GM21576 (cell line): ENCODE measurements around the gene UBN2.

Experiments used
- ATAC-seq: cut with Tn5 transposase; IDR thresholded peaks from one replicate; pipeline ENCODE4 v1.9.1; 2021; ENCODE audit warnings: mild to moderate bottlenecking, moderate library complexity; ENCODE audit not compliant: unreplicated experiment

UBN2 gene

DNA sequence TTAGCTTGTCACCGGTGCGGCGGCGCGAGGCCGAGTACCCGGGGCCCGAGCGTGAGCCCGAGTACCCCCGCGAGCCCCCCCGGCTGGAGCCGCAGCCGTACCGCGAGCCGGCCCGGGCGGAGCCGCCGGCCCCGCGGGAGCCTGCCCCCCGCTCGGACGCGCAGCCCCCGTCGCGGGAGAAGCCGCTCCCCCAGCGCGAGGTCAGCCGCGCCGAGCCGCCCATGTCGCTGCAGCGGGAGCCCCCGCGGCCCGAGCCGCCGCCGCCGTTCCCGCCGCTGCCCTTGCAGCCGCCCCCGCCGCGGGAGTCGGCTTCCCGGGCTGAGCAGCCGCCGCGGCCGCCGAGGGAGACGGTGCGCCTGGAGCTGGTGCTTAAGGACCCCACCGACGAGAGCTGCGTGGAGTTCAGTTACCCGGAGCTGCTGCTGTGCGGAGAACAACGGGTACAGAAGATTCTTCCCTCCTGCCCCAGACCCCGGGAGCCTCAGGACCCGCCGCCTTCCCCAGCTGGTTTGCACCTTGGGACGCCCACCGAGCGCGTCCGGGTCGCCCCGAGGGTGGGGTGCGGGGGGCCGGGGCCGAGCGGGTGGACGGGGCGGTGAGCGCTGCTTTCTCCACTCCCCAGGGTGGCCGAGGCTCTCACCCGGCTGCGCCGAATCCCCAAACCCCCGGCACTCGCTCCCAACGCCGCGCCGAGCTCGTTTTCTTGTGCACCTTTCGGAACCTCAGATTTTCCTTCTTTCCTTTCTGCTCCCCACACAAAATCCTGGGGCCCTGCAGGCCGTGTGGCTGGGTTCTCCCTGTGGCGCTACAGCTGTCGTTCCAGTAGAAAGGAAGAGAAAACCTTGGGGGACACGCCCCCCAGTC, 708 bp downstream of the UBN2 start:
- ATAC-seq: peak; percentile 20

DNA sequence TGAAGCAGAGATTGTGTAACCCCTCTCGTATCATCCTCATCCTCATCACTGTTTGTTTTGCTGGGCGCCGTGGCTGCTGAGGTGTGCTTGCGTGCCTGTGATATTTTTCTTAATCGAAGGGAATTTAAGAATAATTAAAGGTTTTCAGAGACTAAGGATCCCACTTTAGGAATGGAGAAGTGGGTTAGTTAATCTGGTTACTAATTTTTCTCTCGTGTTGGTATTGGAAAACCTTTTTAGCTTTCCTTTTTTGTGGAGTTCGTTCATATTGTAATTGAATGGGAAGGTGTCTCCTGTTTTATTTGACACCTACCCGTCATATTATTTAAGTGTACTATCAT, 1.3 kb downstream of the UBN2 start:
- ATAC-seq: peak; percentile 8

DNA sequence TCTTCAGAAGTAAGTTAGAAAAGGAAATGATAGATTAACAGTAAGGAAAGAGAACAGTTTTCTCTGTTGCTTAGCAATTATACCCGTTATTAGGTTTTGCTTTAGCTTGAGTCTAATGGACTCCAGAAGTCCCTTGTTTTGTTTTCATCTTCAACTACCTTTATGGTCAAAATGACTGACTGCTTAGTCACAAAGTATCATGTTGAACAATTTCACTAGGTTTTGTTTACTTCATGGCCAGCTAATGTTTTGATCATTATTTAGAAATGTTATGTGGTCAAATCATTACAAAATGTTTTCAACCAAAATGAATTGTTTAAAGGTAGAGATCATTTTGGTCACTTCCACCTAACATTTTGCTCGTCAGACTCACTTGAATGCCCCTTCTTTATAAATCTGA, 1.9 kb downstream of the UBN2 start:
- ATAC-seq: no peak

DNA sequence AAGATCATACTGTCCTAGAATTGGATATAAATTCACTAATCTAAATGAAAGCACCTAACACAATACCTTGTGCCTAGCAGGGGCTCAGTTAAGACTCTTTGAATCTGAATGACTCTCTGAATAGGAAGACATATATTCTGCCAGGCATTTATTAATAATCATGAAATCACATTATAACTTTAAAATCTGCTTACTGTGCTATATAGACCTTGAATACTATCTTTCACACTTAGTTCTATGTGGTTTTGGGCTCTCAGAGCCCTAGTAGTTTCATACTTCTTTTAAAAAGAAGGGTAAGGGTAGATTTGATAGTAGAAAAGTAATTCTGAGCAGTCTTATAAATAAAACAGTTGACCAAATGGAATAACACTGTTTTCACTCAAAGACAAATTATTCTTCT, 10.2 kb downstream of the UBN2 start:
- ATAC-seq: no peak

DNA sequence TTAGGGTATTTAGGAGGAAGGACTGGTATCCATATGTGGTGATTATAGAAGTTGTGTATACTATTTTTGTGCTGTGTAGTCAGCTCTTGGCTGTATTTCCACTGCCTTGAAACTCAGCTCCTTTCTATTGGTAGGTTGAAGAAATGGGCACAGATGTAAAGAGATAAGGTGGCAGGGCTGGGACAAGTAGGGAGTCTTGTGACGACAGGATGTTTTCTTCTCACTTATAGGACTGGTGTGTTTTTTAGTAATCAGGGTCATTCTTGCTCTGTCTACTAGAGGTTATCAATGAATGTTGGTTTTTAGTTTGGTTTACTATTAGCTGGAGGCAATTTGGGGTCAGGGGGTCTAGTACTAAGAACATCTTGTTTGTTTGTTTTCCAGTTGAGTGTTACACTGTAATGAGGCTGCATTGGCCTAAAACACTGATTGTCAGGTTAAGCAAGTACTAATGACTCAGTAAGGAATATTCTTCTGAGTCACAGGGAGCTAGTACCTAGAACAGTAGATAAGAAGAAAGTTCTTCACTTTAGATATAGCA, 11.8 kb downstream of the UBN2 start:
- ATAC-seq: no peak

DNA sequence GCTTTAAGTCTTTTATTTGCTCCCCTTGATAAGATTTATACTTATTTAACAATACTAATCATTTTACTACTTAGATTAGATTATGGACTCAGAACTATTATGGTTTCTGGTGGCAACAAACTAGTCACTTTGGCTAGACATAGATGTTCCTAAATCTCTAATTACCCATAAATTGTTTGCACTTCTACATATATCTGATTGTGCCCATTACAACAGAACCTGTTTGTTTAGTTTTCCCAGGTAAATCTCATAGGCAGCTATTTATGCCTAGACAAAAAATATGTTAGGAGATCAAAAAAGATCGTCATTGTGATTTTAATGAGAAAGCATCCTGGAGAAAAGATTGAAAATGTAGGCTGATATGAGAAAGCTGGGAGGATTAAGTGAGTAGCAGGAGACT, 14.4 kb downstream of the UBN2 start:
- no peak for ATAC-seq

DNA sequence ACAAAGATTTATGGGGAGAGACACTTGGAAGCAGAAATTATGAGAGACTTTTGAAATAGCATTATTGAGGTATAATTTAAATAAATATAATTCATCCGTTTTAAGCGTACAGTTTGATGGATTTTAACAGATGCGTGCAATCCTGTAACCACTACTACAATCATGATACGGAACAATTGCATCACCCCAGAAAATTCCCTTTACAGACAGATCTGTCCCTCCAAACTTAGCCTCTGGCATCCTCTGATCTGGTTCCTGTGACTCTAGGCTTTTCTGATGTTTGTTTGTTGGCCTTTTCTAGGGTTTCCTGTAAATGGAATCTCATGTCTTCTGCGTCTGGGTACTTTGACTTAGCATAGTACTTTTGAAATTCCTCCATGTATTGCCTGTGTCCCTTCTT, 15.5 kb downstream of the UBN2 start:
- no peak for ATAC-seq

DNA sequence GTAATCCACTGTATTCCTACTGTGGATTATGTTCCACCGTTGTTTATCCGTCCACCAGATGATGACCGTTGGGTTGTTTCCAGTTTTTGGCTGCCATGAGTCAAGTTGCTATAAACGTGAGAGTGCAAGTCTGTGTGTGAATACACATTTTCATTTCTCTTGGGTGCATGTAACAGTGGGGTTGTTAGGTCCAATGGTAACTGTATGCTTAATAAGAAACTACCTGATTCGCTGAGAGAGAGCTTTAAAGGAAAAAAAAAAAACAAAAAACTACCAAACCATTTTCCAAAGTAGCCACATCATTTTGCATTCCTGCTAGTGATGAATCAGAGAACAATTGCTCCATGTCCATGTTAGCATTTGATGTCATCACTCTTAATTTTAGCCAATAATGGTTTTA, 15.9 kb downstream of the UBN2 start:
- no peak for ATAC-seq

DNA sequence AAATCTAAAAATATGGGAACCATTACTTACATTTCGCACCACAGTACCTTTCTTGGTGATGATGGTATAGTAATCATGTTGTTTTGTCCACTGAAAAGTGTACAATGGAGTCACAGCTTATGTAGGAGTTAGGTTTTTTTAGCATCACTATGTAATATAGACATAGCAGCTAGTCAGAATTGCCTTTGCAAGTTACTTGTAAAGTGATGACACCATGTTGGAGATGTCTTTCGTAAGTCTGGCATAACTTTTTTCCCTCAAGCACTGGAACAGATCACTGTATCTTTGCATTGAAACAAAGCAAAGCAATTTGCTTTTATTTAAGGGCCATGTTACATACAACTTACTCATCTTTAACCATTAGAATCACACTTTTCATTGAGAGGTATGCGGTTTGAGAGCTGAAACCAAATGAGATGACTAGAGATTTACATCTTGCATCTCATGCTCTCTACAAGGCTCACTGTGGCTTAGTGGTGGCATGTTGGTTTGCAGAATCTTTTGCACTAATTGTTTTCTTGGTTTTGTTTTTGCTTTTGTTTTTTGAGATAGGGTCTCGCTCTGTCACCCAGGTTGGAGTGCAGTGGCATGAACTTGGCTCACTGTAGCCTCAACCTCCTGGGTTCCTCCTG, 18.3 kb downstream of the UBN2 start:
- ATAC-seq: no peak

DNA sequence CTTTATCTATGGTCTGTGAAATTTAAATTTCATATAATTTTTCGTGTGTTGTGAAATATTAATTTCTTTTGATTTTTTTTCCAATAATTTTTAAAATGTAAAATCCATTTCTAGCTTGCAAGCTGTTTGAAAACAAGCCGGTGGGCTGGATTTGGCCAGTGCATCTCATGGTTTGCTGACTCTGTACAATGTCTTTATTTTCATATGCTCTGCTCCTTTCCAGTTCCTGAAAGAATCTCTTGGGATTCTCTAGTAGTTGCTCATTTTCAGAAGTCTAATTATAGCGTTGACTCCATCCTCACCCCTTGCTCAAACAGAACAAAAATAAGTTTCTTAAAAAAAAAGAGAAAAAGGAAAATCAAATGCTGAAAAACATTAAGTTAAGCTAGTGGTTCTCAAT, 21.4 kb downstream of the UBN2 start:
- ATAC-seq: no peak

DNA sequence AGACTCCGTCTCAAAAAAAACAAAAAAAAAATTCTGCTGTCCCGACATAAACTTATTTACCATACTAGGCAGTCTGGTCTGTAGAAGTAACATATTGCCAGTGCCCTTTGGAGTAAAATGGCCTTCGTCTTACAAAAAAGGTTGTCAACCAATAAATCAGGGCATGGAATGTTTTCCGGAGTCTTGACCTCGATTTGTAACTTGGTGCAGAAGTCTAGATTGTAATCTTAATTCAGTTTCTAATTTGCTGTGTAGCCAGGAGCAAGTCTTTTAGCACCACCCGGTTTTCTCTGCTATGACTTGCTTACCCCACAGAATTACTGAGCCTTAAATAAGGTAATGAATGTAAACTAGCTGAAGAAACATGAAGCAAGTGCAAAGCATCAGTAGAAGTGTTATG, 23.2 kb downstream of the UBN2 start:
- ATAC-seq: no peak

DNA sequence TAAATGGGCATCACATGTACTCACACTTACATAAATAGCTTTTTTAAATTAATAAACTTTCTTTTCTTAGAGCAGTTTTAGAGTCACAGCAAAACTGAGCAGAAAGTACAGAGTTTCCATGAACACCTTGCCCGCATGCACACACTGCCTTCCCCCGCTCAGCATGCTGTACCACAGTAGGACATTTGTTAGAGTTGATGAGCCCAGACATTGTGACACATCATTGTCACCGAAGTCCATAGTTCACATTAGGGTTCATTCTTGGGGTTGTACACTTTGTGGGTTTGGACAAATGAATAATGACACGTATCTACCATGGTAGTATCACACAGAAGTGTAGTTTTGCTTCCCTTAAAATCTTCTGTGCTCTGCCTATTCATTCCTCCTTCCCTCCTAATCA, 23.7 kb downstream of the UBN2 start:
- no peak for ATAC-seq

DNA sequence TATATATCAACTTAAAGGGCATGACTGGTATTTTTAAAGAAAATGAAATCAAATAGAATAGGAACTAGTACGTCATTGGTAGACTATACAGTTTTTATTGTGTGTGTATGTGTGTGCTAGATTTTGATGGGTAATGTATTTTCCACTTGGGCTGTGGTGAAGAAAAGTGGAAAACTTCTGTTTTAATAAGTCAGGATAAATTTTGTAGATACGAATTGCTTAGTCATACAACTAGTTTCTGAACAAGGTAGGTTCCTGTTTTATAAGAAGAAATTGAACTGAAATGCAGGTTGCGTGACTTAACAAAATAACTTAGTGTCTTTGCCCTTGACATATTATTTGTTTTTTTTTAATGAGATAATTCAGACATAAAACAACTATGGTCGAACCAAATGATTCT, 24.3 kb downstream of the UBN2 start:
- no peak for ATAC-seq

DNA sequence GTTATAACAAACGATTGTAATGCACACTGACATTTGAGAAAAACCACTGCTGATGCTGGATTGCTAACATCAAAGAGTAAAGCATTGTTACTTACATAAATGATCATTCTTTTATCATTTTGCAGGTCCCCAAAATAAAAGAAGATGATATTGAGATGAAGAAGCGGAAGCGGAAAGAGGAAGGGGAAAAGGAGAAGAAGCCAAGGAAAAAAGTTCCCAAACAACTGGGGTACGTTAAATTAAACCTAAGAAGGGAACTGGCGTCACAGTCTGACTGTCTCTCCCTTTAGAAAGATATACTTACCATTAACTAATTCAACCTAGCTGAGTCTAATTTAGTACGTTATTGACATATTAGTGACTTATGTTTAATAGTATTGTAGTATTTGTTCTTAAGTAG, 28.1 kb downstream of the UBN2 start:
- no peak for ATAC-seq

DNA sequence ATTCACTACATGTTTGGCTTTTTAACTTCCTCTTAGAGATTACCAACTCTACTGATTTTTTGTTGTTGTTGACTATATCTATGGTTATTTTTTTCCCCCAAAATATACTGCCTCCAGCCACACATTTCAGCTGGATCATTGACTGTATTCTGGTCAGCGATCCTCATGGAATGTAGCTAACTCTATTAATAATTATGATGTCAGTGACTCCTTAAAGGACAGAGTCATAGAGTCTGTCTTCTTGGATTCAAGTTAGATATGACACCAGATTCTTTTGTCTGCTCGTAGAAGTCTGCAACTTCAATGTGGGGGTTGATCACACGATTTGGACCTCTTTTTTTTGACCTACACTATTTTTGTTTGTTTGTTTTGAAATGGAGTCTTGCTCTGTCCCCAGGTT, 33.2 kb downstream of the UBN2 start:
- no peak for ATAC-seq

DNA sequence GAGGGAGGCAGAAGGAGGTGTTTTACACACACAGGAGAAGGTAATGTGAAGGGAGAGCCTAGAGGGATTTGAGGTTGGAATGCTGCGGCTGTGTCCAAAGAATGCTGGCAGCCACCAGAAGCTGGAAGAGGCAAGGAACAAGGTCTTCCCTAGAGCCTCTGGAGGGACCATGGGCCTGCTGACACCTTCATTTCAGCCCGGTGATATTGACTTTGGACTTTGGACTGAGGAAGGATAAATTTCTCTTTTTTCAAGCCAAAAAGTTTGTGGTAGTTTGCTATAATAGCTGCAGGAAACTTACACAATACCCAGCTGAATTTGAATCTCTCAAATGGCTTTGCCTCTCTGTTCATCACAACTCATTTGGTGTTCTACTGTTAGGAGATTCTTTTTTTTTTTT, 34.6 kb downstream of the UBN2 start:
- no peak for ATAC-seq

DNA sequence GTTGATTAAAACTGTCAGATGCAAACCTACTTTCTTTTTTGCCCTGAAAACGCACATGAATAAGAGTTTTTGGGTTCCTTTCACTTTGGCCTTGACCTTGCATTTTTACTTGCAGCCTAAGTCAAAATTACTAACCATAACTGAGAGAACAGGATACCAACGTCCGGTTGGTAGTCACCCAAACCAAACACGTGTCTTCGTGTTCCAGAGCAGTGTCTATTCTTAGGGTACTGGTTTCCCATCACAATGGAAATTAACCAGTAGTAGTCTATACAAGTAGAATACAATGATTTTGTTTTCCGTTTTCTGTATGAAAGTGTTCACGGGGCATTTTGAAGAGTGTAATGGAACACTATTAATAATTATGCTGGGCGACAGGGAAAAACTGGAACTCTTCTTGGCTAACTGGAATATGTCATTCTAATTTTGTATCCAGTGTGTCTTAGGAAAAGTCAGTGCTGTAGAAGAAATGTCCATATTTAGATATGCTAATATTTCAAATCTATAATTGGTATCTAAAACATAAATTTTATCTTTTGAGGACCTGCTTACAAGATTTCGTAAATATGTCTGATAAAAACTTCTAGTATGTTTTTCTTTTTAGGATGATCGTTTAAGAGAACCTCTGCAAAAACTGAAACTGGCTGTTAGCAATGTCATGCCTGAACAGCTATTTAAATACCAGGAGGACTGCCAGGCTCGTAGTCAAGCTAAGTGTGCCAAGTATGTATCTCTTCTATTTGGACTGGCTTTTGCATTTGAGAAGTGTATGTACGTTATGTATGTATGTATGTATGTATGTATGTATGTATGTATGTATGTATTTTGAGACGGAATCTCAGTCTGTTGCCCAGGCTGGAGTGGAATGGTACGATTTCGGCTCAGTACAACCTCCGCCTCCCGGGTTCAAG, 40.9 kb downstream of the UBN2 start:
- no peak for ATAC-seq

DNA sequence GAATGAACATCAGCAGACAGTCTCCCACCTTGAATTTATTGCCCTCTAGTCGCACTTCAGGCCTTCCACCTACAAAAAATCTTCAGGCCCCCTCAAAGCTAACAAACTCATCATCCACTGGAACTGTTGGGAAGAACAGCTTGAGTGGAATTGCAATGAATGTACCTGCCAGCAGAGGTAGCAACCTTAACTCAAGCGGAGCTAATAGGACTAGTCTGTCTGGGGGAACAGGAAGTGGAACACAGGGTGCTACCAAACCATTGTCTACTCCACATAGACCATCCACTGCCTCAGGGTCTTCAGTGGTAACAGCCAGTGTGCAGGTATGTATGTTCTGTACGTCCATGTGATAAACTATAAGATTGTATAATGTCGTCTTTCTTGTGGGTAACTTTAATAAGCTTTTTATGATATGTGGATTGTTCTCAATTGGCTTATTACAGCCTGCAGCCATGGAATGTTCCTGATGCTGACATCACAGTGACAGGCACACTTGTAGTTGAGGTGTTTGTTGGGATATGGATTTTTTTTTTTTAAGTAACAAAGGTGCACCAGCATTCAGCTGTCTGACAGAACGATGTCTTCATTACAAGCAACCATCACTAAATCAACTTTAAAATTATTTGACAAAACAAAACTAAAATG, 53.3 kb downstream of the UBN2 start:
- no peak for ATAC-seq

DNA sequence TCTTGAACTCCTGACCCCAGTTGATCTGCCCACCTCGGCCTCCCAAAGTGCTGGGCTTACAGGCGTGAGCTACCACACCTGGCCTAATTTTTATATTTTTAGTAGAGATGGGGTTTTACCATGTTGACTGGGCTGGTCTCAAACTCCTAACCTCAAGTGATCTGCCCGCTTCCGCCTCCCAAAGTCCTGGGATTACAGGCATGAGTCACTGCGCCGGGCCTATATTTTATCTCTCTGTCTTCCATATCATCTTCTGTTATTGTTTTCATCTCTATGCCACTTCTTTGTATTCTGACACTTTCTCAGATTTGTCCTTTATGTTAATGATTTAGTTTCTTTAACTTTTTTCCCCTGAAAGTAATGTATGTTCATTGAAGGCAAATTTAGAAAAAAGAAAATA, 55.1 kb downstream of the UBN2 start:
- no peak for ATAC-seq

DNA sequence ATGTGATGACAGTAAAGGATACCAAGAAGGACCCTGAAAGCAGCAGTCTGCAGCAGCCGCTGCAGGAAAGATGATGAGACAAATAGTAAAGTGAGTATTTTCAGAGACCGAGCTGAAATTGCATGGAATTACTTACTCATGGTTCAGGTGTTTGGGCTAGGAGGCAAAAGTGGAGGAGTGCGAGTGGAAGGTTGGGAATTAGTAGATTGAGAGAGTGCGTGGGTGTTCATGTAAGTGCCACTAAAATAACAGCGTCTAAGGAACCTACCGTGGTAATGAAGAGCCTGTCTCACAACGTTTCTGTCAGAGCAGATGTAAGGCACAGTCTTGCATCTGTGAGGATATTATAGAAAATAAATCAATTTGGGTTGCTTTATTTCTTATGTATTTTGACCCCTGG, 61.8 kb downstream of the UBN2 start:
- ATAC-seq: no peak

DNA sequence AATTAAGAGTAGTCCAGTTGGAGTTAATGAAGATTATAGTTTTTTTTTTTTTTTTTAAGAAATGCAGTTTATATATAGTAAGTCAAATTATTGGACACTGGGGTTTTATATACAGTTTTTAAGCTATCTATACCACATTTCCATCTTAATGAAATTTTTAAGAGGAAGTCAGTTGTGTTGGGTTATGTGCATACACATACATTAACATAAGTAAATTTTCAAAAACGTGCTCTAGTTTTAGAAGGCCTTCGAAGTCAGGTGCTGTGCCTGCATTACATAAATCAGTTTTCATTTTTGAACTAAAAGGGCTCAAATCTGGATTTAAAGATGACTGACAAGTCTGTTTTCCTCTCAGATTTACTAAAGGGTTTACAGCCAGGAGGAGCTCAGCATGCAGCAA, 62.5 kb downstream of the UBN2 start:
- no peak for ATAC-seq
